Activated naive CD8-positive, alpha-beta T cell treated with anti-CD3 and anti-CD28 coated beads, Interleukin-2, amount 50 U/mL, for 24 hours (primary cell): ENCODE measurements around the gene SNAPC1.
"Not testable (repeated sequence)": the region's sequence is repeated elsewhere in the genome, so short reads cannot be mapped to it uniquely, and the experiment has no call there.

Experiments
- ATAC-seq: fragments of 150-1000 bp; cut with Tn5 transposase; one replicate; pipeline ENCODE4 v1.10.0; 2021
- DNase-seq: peaks from one replicate; pipeline ENCODE4 v3.0.0; 2021
- H3K27ac Mint-ChIP-seq: one replicate; pipeline ENCODE4 v1.8.0; 2021; ENCODE audit warnings: mild to moderate bottlenecking, mixed read lengths
- H3K27me3 Mint-ChIP-seq: one replicate; pipeline ENCODE4 v1.8.0; 2021; ENCODE audit warnings: mixed read lengths
- H3K36me3 Mint-ChIP-seq: one replicate; pipeline ENCODE4 v1.8.0; 2021; ENCODE audit warnings: low read depth, mixed read lengths
- H3K4me1 Mint-ChIP-seq: one replicate; pipeline ENCODE4 v1.8.0; 2021; ENCODE audit warnings: mixed read lengths
- H3K4me3 Mint-ChIP-seq: one replicate; pipeline ENCODE4 v1.8.0; 2021; ENCODE audit warnings: mild to moderate bottlenecking, moderate library complexity, mixed read lengths
- H3K9me3 Mint-ChIP-seq: one replicate; pipeline ENCODE4 v1.8.0; 2021; ENCODE audit warnings: mixed read lengths

The SNAPC1 gene

GRCh38 chr14:61739133-61739532 is 23.1 kb upstream of the SNAPC1 start:
- DNase-seq (no peak), ATAC-seq (no peak)
- peak overlapping the region; percentile 46 for H3K27ac Mint-ChIP-seq
- H3K36me3 Mint-ChIP-seq: peaks cover 78% of the 10 kb centered on the region
- H3K4me1 Mint-ChIP-seq: peaks cover 3% of the 10 kb centered on the region
- H3K4me3 Mint-ChIP-seq: no peak overlapping the region
- no peaks in the 10 kb centered on the region for H3K9me3 Mint-ChIP-seq
- no peaks in the 10 kb centered on the region for H3K27me3 Mint-ChIP-seq

GRCh38 chr14:61742371-61742770 is 19.8 kb upstream of the SNAPC1 start:
- ATAC-seq: no peak
- no peak overlapping the region for H3K27ac Mint-ChIP-seq
- H3K36me3 Mint-ChIP-seq: peaks cover 75% of the 10 kb centered on the region

DNA sequence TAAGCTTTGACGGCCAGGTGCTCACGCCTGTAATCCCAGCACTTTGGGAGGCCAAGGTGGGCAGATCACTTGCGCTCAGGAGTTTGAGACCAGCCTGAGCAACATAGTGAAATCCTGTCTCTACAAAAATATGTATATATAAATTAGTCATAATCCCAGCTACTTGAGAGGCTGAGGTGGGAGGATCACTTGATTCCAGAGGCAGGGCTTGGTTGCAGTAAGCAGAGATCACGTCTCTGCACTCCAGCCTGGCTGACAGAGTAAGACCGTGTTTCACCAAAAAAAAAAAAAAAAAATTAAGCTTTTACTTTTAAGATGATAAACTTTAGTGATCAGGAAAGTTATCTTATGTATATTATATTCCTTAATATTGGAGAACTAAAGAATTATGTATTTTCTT is 18.0 kb upstream of the SNAPC1 start:
- no peak for ATAC-seq
- peaks cover 72% of the 10 kb centered on the region for H3K36me3 Mint-ChIP-seq
- no peak overlapping the region for H3K27ac Mint-ChIP-seq
- no peak overlapping the region for H3K4me3 Mint-ChIP-seq
- H3K27me3 Mint-ChIP-seq: no peaks in the 10 kb centered on the region
- DNase-seq: no peak
- peaks cover 17% of the 10 kb centered on the region for H3K4me1 Mint-ChIP-seq
- no peaks in the 10 kb centered on the region for H3K9me3 Mint-ChIP-seq

More at GRCh38 chr14:61742371-61742770, 19.8 kb upstream of the SNAPC1 start:
- Mint-ChIP-seq H3K4me3 (no peak overlapping the region), H3K4me1 (peaks cover 8% of the 10 kb centered on the region), H3K27me3 (no peaks in the 10 kb centered on the region), H3K9me3 (no peaks in the 10 kb centered on the region)
- no peak for DNase-seq

DNA sequence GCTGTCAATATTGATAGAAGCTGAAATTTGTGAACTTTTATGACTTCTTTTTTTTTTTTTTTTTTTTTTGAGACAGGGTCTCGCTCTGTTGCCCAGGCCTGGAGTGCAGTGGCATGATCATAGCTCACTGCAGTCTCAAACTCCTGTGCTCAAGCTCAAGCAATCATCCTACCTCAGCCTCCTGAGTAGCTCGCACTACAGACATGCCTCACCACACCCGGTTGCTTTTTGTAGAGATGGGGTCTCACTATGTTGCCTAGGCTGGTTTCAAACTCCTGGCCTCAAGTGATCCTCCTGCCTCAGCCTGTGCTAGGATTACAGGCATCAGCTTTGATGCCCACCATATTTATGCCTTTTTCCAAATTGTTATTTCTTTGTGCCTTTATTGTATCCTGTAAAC is 15.9 kb upstream of the SNAPC1 start:
- not testable (repeated sequence) for H3K9me3 Mint-ChIP-seq, H3K27ac Mint-ChIP-seq, ATAC-seq, H3K27me3 Mint-ChIP-seq, DNase-seq, H3K4me3 Mint-ChIP-seq
- Mint-ChIP-seq H3K36me3 (peaks cover 68% of the 10 kb centered on the region), H3K4me1 (peaks cover 29% of the 10 kb centered on the region)

GRCh38 chr14:61746881-61747280 is 15.3 kb upstream of the SNAPC1 start:
- H3K27ac Mint-ChIP-seq: peak overlapping the region; percentile 50
- peaks cover 33% of the 10 kb centered on the region for H3K4me1 Mint-ChIP-seq
- ATAC-seq (no peak), DNase-seq (no peak)
- H3K36me3 Mint-ChIP-seq: peaks cover 67% of the 10 kb centered on the region
- H3K9me3 Mint-ChIP-seq: no peaks in the 10 kb centered on the region
- H3K4me3 Mint-ChIP-seq: peak overlapping the region; percentile 10
- H3K27me3 Mint-ChIP-seq: no peaks in the 10 kb centered on the region

DNA sequence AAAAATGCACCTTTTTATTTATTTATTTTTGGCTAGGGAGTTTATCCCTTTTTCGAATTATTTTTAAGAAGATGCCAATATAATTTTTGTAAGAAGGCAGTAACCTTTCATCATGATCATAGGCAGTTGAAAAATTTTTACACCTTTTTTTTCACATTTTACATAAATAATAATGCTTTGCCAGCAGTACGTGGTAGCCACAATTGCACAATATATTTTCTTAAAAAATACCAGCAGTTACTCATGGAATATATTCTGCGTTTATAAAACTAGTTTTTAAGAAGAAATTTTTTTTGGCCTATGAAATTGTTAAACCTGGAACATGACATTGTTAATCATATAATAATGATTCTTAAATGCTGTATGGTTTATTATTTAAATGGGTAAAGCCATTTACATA is 14.9 kb upstream of the SNAPC1 start:
- peaks cover 36% of the 10 kb centered on the region for H3K4me1 Mint-ChIP-seq
- H3K9me3 Mint-ChIP-seq: no peaks in the 10 kb centered on the region
- H3K27ac Mint-ChIP-seq: no peak overlapping the region
- ATAC-seq (no peak), DNase-seq (no peak)
- peaks cover 66% of the 10 kb centered on the region for H3K36me3 Mint-ChIP-seq
- no peaks in the 10 kb centered on the region for H3K27me3 Mint-ChIP-seq
- H3K4me3 Mint-ChIP-seq: peak overlapping the region; percentile 10

GRCh38 chr14:61749264-61749663 is 13.0 kb upstream of the SNAPC1 start:
- peaks cover 46% of the 10 kb centered on the region for H3K4me1 Mint-ChIP-seq
- DNase-seq (no peak), ATAC-seq (no peak)
- peak overlapping the region; percentile 93 for H3K4me3 Mint-ChIP-seq
- H3K27me3 Mint-ChIP-seq: no peaks in the 10 kb centered on the region
- no peak overlapping the region for H3K27ac Mint-ChIP-seq
- no peaks in the 10 kb centered on the region for H3K9me3 Mint-ChIP-seq
- peaks cover 56% of the 10 kb centered on the region for H3K36me3 Mint-ChIP-seq

DNA sequence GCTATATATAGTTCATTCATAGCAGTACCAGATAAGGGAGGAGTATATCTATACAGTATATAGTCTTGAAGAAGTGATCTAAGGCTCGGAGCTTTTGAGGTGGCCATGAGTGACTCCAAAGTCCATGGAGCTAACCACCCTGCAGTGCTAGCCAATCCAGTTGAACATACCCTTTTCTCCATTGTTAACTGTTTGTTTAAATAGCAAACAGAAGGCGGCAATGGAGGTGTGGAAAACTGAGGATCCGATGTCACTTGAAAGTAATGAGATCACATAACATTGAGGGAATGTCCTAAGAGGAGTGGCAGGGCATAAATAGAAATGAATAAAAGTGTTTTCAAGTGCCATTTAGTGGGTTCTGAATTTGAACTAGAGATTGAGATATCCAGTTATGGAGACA is 12.4 kb upstream of the SNAPC1 start:
- Mint-ChIP-seq H3K27ac (peak overlapping the region; percentile 94), H3K9me3 (no peaks in the 10 kb centered on the region), H3K27me3 (no peaks in the 10 kb centered on the region), H3K36me3 (peaks cover 53% of the 10 kb centered on the region), H3K4me3 (peak overlapping the region; percentile 93), H3K4me1 (peaks cover 46% of the 10 kb centered on the region)
- DNase-seq: no peak
- ATAC-seq: no peak

- Mint-ChIP-seq H3K9me3 (no peaks in the 10 kb centered on the region), H3K4me1 (peaks cover 46% of the 10 kb centered on the region), H3K27me3 (peaks cover 4% of the 10 kb centered on the region), H3K4me3 (peak overlapping the region; percentile 93), H3K27ac (peak overlapping the region; percentile 94), H3K36me3 (peaks cover 43% of the 10 kb centered on the region)
- DNase-seq (peak; percentile 90), ATAC-seq (peak; percentile 95)
These were observed 11.3 kb upstream of the SNAPC1 start for GRCh38 chr14:61750708-61751474.

GRCh38 chr14:61751475-61751989 is 10.7 kb upstream of the SNAPC1 start:
- Mint-ChIP-seq H3K4me3 (peak overlapping the region; percentile 93), H3K27ac (peak overlapping the region; percentile 71), H3K4me1 (peaks cover 45% of the 10 kb centered on the region), H3K9me3 (no peaks in the 10 kb centered on the region), H3K36me3 (peaks cover 37% of the 10 kb centered on the region), H3K27me3 (peaks cover 4% of the 10 kb centered on the region)
- ATAC-seq: no peak
- DNase-seq: no peak

GRCh38 chr14:61752626-61753025 is 9.6 kb upstream of the SNAPC1 start:
- no peak for ATAC-seq
- Mint-ChIP-seq H3K36me3 (peaks cover 29% of the 10 kb centered on the region), H3K27ac (peak overlapping the region; percentile 61)

DNA sequence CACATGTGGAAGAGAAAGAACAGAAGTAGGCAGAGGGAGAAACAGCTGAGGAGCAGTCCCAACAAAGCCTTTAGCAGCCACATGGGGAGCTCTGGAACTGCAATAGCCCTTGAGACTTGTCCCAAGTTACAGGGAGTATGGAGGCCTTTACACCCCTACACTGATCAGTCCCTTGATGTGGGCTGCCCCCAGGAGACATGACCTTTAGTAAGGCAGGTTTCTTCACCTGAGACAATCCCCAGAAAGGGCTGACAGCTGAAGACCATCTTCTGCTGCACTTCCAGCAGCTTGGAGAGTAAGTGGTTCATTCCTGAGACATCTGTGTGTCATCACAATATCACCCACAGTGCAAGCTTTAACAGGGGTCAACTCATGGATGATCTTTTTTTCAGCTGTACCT is 8.6 kb upstream of the SNAPC1 start:
- Mint-ChIP-seq H3K27ac (no peak overlapping the region), H3K9me3 (no peaks in the 10 kb centered on the region)
- no peak for ATAC-seq

More at GRCh38 chr14:61752626-61753025, 9.6 kb upstream of the SNAPC1 start:
- Mint-ChIP-seq H3K27me3 (peaks cover 4% of the 10 kb centered on the region), H3K9me3 (no peaks in the 10 kb centered on the region), H3K4me3 (no peak overlapping the region), H3K4me1 (peaks cover 38% of the 10 kb centered on the region)
- DNase-seq: no peak

GRCh38 chr14:61754627-61755381 is 7.4 kb upstream of the SNAPC1 start:
- peaks cover 16% of the 10 kb centered on the region for H3K36me3 Mint-ChIP-seq
- ATAC-seq: no peak
- no peak overlapping the region for H3K4me3 Mint-ChIP-seq
- H3K27me3 Mint-ChIP-seq: peaks cover 4% of the 10 kb centered on the region
- no peaks in the 10 kb centered on the region for H3K9me3 Mint-ChIP-seq
- H3K27ac Mint-ChIP-seq: no peak overlapping the region
- H3K4me1 Mint-ChIP-seq: peaks cover 28% of the 10 kb centered on the region
- DNase-seq: no peak

More for the DNA sequence above, 8.6 kb upstream of the SNAPC1 start:
- DNase-seq: no peak
- H3K4me3 Mint-ChIP-seq: no peak overlapping the region
- H3K27me3 Mint-ChIP-seq: peaks cover 4% of the 10 kb centered on the region
- H3K4me1 Mint-ChIP-seq: peaks cover 33% of the 10 kb centered on the region
- peaks cover 22% of the 10 kb centered on the region for H3K36me3 Mint-ChIP-seq

GRCh38 chr14:61755382-61755742 is 6.9 kb upstream of the SNAPC1 start:
- Mint-ChIP-seq H3K4me1 (peaks cover 23% of the 10 kb centered on the region), H3K36me3 (peaks cover 11% of the 10 kb centered on the region)
- H3K4me3 Mint-ChIP-seq, DNase-seq, H3K27ac Mint-ChIP-seq, ATAC-seq, H3K9me3 Mint-ChIP-seq, H3K27me3 Mint-ChIP-seq: not testable (repeated sequence)

- ATAC-seq: no peak
- peaks cover 8% of the 10 kb centered on the region for H3K36me3 Mint-ChIP-seq
- peaks cover 21% of the 10 kb centered on the region for H3K4me1 Mint-ChIP-seq
- no peaks in the 10 kb centered on the region for H3K9me3 Mint-ChIP-seq
- H3K27me3 Mint-ChIP-seq: peaks cover 4% of the 10 kb centered on the region
- H3K27ac Mint-ChIP-seq: no peak overlapping the region
- no peak overlapping the region for H3K4me3 Mint-ChIP-seq
- DNase-seq: no peak
These were observed 6.1 kb upstream of the SNAPC1 start for GRCh38 chr14:61756135-61756534.
